Activated CD4-positive, alpha-beta T cell treated with anti-CD3 and anti-CD28 coated beads, Interleukin-2, amount 50 U/mL, for 1 hour (primary cell): Measurements from ENCODE around the gene CPED1.
"Not testable (repeated sequence)": the region's sequence is repeated elsewhere in the genome, so short reads cannot be mapped to it uniquely, and the experiment has no call there.

ENCODE experiments used
- DNase-seq: peaks from one replicate; pipeline ENCODE4 v3.0.0-alpha.2; 2020

The CPED1 gene

DNA sequence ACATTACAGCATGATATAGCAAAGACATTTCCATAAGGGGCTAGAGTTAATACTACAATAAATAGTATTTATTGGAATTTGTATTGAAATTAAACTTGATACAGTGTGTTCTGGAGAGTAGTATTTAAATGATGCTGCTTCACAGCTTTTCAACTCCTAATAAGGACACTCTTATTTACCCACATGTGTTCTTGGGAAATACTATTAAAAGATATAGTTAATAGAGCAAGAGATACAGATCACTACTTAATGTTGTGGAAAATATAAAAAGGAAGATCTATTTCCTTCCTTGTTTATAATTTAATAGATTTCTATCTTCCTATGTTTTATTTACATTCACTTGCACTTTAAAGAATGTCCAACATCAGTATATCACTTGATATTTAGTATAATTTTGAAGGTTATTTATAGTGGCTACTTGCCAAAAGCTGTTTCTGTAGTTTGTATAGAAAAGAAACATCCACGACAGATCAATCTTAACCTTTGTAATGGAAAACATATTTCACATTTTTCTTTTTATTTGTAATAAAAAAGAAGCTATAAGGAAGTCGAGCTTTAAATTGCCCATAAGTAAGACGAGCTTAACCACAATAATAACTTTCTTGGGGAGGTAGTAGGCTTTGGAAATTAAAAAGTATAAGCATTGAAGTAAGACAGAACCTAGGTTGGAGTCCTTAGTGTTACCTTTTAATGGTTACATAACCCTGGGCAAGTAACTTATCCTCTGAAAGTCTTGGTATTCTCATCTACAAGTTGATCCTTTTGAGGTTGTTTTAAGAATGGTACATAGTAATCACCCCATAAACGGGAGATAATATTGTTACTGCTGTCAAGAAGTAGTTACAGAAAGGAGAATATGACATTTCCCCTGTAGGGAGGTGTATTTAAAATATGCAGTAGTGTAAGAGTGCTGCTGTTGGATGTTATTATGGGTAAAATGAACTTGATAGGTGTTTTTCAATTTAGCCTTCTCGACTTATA lies 32.8 kb downstream of the CPED1 start:
- DNase-seq, result no peak

- DNase-seq, result no peak
These were observed 34.7 kb downstream of the CPED1 start for GRCh38 chr7:121023194-121023593.

DNA sequence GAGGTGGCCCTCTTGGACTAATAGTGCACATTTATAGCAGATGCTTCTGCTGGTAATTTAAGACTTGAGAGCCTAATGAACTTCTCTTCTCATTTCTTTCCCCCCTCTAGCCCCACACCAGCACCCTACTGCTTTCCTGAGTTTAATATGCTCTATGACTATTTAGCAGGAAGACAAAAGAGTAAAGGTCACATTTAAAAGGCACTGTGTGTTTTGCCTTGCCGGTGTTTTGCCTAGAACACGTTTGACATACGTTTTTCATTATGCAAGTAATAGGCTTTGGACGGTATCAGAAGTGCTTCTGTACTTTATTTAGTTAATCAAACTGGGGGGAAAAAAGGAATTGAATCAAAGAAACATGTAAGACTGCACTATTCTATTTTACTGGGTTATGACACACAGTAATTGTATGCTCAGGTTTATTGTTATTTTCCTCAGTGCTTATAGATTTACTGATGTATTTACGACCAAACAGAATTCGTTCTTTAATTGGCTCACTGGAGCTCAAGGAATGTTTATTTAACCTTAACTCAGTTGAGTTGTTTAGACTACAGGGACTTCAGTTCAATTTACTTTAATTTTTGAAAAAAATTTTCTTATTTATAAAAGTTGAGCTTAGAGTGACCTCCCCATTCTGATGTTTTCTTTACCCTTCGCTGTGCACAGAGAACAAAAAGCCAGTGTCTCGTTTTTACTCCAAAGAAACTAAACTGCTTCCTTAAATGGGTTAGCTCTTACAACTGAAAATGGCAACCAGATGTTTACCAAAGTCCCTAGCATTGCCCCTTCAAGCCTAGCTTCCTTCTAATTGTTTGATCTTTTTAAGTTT lies 35.4 kb downstream of the CPED1 start:
- no peak for DNase-seq

GRCh38 chr7:121024611-121025010 lies 36.1 kb downstream of the CPED1 start:
- no peak for DNase-seq

DNA sequence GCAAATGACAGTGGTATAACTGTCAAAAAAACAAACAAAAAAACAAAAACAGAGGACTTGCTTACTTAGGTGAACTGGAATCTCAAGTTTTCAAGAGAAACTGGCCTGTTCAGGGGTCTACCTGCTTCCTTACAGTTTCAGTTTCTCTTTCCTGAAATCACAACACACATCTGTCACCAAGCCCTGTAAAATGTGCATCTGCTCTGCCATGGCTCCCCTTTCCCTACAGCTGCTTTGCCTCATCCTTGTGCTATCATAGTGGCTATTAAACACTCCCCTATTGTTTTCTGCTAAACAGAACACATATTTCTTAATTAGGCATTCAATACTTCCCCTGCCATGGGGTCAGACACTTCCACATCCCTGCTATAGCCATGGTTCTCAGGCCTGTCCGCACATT lies 37.6 kb downstream of the CPED1 start:
- no peak for DNase-seq

- DNase-seq, result no peak
These were observed 38.1 kb downstream of the CPED1 start for GRCh38 chr7:121026577-121027111.

- DNase-seq, result no peak
These were observed 39.5 kb downstream of the CPED1 start for GRCh38 chr7:121027761-121028669.

GRCh38 chr7:121029302-121029701 lies 40.8 kb downstream of the CPED1 start:
- no peak for DNase-seq

DNA sequence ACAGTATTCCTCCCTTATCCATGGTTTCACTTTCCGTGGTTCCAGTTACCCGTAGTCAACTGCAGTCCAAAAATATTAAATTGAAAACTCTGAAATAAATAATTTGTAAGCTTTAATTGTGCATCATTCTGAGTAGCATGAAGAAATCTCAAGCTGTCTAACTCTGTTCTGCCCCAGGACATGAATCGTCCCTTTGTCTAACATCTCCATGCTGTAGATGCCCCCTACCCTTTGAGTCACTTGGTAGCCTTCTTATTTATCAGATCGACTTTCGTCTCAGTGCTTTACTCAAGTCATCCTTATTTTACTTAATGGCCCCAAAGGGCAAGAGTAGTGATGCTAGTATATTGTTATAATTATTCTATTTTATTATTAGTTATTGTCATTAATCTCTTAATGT lies 41.8 kb downstream of the CPED1 start:
- no peak for DNase-seq

DNA sequence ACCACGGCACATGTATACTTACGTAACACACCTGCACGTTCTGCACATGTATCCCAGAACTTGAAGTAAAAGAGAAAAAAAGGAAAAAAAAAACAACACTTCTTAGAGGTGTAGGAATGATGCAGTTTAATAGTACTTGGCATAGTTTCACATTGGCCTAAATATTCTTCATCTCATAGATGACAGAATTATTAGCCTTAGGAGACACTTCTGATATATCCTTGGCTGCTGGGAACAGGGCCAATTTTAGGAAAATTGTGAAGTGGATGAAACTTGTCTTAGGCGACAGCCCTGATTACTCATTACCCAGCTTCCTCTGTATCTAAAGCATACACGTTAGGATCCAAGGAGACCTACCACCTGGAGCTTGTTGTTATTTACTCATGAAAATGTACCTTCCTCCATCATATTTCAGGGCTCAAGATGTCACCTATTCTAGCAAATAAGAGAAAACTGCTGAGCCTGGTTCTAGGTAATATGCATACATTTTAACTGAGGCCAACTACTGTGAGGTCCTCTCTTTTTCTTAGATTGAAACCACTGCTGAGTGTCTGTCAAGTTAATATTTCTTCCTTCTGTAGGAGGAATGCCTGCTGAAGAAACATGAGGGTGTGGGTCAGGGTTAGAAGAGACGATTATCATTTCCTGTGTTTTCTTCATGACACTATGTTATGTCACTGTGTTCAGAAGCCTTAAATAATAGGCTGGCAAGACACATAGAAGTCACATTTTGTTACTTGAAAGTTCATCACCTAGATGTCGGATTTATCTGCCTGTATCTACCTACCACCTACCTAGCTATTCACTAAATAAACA lies 44.3 kb downstream of the CPED1 start:
- no peak for DNase-seq

DNA sequence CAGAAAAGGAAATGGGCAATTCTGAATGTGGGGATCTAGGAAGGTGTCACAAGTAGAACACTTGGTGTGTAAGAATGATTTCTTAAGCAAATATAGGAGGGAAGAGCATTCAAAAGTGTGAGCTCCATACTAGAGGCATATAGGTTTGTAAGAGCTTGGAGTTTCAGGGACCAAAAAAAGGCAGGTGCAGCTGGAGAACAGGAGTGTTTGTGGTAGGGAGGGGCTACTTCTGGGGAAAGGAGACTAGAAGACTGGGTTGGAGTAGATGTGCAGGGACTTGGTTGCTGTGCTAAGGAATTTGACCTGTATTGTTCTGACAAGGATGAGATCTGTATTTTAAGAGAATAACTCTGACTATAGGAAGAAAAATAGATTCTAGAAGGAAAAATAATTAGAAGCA lies 46.4 kb downstream of the CPED1 start:
- no peak for DNase-seq

- DNase-seq, result not testable (repeated sequence)
These were observed 48.3 kb downstream of the CPED1 start for GRCh38 chr7:121036776-121037175.

GRCh38 chr7:121037329-121037728 lies 48.8 kb downstream of the CPED1 start:
- DNase-seq, result not testable (repeated sequence)

DNA sequence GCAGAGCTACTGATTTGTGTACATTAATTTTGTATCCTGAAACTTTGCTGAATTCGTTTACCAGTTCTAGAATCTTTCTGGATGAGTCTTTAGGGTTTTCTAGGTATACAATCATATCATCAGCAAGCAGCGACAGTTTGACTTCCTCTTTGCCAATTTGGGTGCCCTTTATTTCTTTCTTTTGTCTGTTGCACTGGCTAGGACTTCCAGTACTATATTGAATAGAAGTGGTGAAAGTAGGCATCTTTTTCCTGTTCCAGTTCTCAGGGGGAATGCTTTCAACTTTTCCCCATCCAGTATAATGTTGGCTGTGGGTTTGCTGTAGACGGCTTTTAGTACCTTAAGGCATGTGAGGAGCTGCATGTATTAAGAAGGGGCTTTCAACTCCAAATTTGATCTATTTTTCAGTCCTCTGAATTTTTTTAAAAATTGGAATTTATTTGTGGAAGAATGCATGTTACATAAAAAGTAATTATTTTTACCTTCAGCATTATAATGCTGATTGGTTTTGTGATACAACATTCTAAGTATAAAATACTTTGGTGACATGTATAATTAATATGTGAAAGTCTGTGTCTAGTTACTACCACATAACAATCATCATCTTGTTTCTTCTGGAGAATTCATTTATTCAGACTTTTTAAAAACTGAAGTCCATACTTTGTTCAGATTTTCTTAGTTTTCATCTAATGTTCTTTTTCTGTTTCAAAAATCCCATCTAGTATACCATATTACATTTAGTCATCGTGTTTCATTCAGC lies 49.6 kb downstream of the CPED1 start:
- DNase-seq, result no peak

DNA sequence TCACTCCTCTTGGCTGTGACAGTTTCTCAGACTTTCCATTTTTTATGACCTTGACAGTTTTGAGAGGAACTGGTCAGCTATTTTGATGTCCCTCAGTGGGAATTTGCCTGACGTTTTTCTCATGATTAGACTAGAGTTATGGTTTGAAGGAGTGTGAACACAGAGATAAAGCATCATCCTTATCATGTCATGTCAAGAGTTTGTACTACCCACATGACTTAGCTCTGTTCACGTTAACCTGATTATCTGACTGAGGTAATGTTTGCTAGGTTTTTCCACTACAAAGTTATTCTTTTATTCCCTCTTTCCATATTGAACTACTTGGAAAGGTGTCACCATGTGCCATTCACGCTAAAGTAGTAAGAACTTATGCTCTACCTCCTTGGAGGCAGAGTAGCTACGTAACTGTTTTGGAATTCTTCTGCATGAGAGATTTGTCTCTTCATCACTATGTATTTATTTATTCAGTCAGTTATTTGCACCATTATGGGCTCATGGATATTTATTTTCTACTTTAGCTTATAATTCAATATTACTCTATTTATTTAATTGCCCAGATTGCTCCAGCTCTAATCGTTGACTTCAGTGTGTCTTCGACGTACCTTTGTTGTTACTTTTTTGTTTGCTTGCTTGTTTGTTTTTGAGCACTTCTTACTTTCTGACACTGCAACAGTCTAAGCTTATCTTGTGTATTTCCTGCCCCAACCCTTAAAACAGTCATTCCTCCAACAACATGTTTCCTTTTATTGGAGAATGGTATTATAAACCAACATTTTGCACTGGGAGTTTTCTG lies 50.4 kb downstream of the CPED1 start:
- no peak for DNase-seq

GRCh38 chr7:121039510-121039822 lies 51.0 kb downstream of the CPED1 start:
- DNase-seq, result no peak

- no peak for DNase-seq
These were observed 51.5 kb downstream of the CPED1 start for GRCh38 chr7:121039994-121040393.

DNA sequence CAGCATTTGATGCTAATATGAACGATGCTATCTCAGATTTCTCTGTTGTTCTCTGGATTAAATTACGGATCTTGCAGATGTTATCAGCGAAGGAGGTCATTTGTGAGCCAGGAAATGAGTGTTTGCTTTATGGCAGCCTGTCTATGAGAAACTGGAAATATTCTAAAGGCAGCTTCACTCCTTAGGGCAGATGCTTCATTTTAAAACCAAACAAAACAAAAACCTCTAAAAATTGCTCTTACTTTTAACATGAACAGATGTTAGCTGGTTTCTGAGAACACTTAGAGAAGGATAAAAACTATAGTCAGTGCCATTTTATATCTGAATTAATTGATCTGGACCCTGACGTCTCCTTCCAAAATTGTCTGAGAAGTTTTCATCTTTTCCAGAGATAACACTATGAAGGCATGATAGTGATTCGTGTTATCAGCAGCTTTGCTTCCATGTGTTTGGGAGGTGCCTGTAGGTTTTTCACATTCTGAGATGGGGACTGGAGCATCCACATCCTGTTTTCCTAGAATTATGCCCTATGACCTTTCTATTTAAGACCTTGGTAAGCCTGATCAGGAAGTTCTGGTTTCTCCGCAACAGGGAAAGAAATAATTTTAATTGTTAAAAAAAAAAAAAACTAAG lies 53.1 kb downstream of the CPED1 start:
- DNase-seq, result no peak

GRCh38 chr7:121042195-121042594 lies 53.7 kb downstream of the CPED1 start:
- DNase-seq, result no peak

GRCh38 chr7:121042899-121043298 lies 54.4 kb downstream of the CPED1 start:
- DNase-seq, result no peak
